ENCODE data around the gene POLR3H. TPM values are rescaled to one million over a fixed set of nuclear protein-coding genes. Genes with fewer than 3 reads are reported as not detected.

The POLR3H gene
- total RNA-seq, 2 donors from 2014 or later, result 11.4 to 12.0 TPM

GRCh38 chr22:41481925-41482318 lies 62.3 kb downstream of the POLR3H start:
- H3K9me3 ChIP-seq, result no peaks in the 10 kb centered on the region
- TF ChIP-seq CTCF (IDR thresholded peaks at IDR 0.05), result no peak
- H3K4me1 ChIP-seq, result peaks cover 0 to 78% of the 10 kb centered on the region in 2 donors
- peaks cover 15% of the 10 kb centered on the region for H3K36me3 ChIP-seq
- no peaks in the 10 kb centered on the region for H3K27me3 ChIP-seq
- H3K4me3 ChIP-seq, result no peak overlapping the region
- peak overlapping the region; percentile 65 to 88 for H3K27ac ChIP-seq
- no peak for DNase-seq (ENCODE audit: low spot score)

GRCh38 chr22:41481131-41481830 lies 63.0 kb downstream of the POLR3H start:
- Histone ChIP-seq H3K4me3 (peak overlapping the region in 1 of 2 donors; percentile 0), H3K27ac (peak overlapping the region; percentile 65 to 88), H3K36me3 (peaks cover 15% of the 10 kb centered on the region), H3K27me3 (no peaks in the 10 kb centered on the region), H3K4me1 (peaks cover 0 to 73% of the 10 kb centered on the region in 2 donors), H3K9me3 (no peaks in the 10 kb centered on the region)
- peak; percentile 66 for DNase-seq (ENCODE audit: low spot score)
- no peak for TF ChIP-seq CTCF (IDR thresholded peaks at IDR 0.05)

GRCh38 chr22:41480397-41480735 lies 63.9 kb downstream of the POLR3H start:
- Histone ChIP-seq H3K4me1 (peaks cover 0 to 65% of the 10 kb centered on the region in 2 donors), H3K4me3 (no peak overlapping the region), H3K36me3 (peaks cover 15% of the 10 kb centered on the region), H3K27me3 (no peaks in the 10 kb centered on the region), H3K9me3 (no peaks in the 10 kb centered on the region), H3K27ac (peak overlapping the region; percentile 65 to 88)
- no peak for TF ChIP-seq CTCF (IDR thresholded peaks at IDR 0.05)
- DNase-seq (ENCODE audit: low spot score), result no peak

GRCh38 chr22:41479671-41480396 lies 64.4 kb downstream of the POLR3H start:
- H3K4me1 ChIP-seq, result peaks cover 0 to 65% of the 10 kb centered on the region in 2 donors
- peak overlapping the region; percentile 65 to 88 for H3K27ac ChIP-seq
- no peaks in the 10 kb centered on the region for H3K9me3 ChIP-seq
- peaks cover 15% of the 10 kb centered on the region for H3K36me3 ChIP-seq
- no peak for TF ChIP-seq CTCF (IDR thresholded peaks at IDR 0.05)
- H3K4me3 ChIP-seq, result no peak overlapping the region
- DNase-seq (ENCODE audit: low spot score), result no peak
- no peaks in the 10 kb centered on the region for H3K27me3 ChIP-seq

- H3K27ac ChIP-seq, result peak overlapping the region; percentile 65 to 88
- H3K27me3 ChIP-seq, result no peaks in the 10 kb centered on the region
- H3K4me3 ChIP-seq, result no peak overlapping the region
Observed at GRCh38 chr22:41478891-41479521, 65.3 kb downstream of the POLR3H start.

More at GRCh38 chr22:41478891-41479521, 65.3 kb downstream of the POLR3H start:
- no peak for TF ChIP-seq CTCF (IDR thresholded peaks at IDR 0.05)
- DNase-seq (ENCODE audit: low spot score), result no peak
- Histone ChIP-seq H3K36me3 (peaks cover 15% of the 10 kb centered on the region), H3K9me3 (no peaks in the 10 kb centered on the region), H3K4me1 (peaks cover 0 to 61% of the 10 kb centered on the region in 2 donors)
